Vagina (tissue), 2 donors: ENCODE data around the gene DSE. TPM values are rescaled to one million over a fixed set of nuclear protein-coding genes. Genes with fewer than 3 reads are reported as not detected.

Experiments used
- DNase-seq, 2 donors: peaks; one replicate each; pipeline ENCODE4 v3.0.0-alpha.2; 2017; ENCODE audit errors: extremely low spot score in 2 of 2
- H3K27ac ChIP-seq: fragments of 200-600 bp; sonication (generic); one replicate; pipeline ENCODE4 v1.5.1; 2019
- H3K27me3 ChIP-seq: fragments of 200-600 bp; sonication (generic); one replicate; pipeline ENCODE4 v1.5.1; 2019
- H3K36me3 ChIP-seq, 2 donors: fragments of 200-600 bp; sonication (generic); one replicate each; pipeline ENCODE4 v1.5.1; 2017 to 2019
- H3K4me1 ChIP-seq: fragments of 200-600 bp; sonication (generic); one replicate; pipeline ENCODE4 v1.5.1; 2019
- H3K4me3 ChIP-seq, 2 donors: fragments of 200-600 bp; sonication (generic); 1 replicate in 1 of 2; 2 replicates in 1 of 2; pipeline ENCODE4 v1.5.1; 2016 to 2019
- H3K9me3 ChIP-seq: fragments of 200-600 bp; sonication (generic); one replicate; pipeline ENCODE4 v1.5.1; 2019
- POLR2A ChIP-seq, 2 donors: fragments of 450-650 bp; IDR thresholded peaks; one replicate each; pipeline ENCODE4 v1.6.1; 2017; ENCODE audit warnings: antibody characterized with exemption in 2 of 2, mild to moderate bottlenecking in 2 of 2, moderate library complexity in 2 of 2
- POLR2AphosphoS5 ChIP-seq, 2 donors: sonication (generic); formaldehyde crosslinking; IDR thresholded peaks; one replicate each; pipeline ENCODE4 v1.9.0; 2017; ENCODE audit warnings: antibody characterized with exemption in 2 of 2, mild to moderate bottlenecking in 2 of 2, low read depth in 1 of 2; ENCODE audit not compliant: insufficient read depth in 1 of 2
- intact Hi-C: fragments of 100-400 bp; cut with DNase I; formaldehyde crosslinking; loops from one replicate; pipeline ENCODE4 v1.15.1; 2023
- total RNA-seq: library from RNA; depleted of rRNA; stranded (reverse); fragments of >200 nt; gene quantifications from one replicate; pipeline ENCODE4 v1.2.3, GENCODE V29; 2016
- TF ChIP-seq, protein P1 (sequence below), 3 experiments: fragments of 450-650 bp in 2 of 3; fragments of 200-600 bp in 1 of 3; sonication (generic) in 1 of 3; IDR thresholded peaks; one replicate each; pipeline ENCODE4 v1.5.1; 2017 to 2019; ENCODE audit warnings: antibody characterized with exemption in 3 of 3, mild to moderate bottlenecking in 2 of 3, moderate library complexity in 2 of 3

DSE gene
- total RNA-seq, 1 donor from 2014 or later: 33.1 TPM

GRCh38 chr6:116389357-116389756 is 18.6 kb downstream of the DSE start:
- no peak overlapping the region for H3K27ac ChIP-seq
- intact Hi-C loops: no loop called here
- no peaks in the 10 kb centered on the region for H3K27me3 ChIP-seq
- no peak for DNase-seq
- peaks cover 51% of the 10 kb centered on the region for H3K4me1 ChIP-seq
- H3K36me3 ChIP-seq: no peaks in the 10 kb centered on the region
- no peak overlapping the region for H3K4me3 ChIP-seq
- TF ChIP-seq POLR2AphosphoS5 (IDR thresholded peaks at IDR 0.05; ENCODE audit: insufficient read depth in 1 of 2, low read depth in 1 of 2) (no peak), POLR2A (IDR thresholded peaks at IDR 0.05) (no peak)
- TF ChIP-seq, protein P1, sequence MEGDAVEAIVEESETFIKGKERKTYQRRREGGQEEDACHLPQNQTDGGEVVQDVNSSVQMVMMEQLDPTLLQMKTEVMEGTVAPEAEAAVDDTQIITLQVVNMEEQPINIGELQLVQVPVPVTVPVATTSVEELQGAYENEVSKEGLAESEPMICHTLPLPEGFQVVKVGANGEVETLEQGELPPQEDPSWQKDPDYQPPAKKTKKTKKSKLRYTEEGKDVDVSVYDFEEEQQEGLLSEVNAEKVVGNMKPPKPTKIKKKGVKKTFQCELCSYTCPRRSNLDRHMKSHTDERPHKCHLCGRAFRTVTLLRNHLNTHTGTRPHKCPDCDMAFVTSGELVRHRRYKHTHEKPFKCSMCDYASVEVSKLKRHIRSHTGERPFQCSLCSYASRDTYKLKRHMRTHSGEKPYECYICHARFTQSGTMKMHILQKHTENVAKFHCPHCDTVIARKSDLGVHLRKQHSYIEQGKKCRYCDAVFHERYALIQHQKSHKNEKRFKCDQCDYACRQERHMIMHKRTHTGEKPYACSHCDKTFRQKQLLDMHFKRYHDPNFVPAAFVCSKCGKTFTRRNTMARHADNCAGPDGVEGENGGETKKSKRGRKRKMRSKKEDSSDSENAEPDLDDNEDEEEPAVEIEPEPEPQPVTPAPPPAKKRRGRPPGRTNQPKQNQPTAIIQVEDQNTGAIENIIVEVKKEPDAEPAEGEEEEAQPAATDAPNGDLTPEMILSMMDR (IDR thresholded peaks at IDR 0.05): no peak
- H3K9me3 ChIP-seq: no peaks in the 10 kb centered on the region

- peaks cover 42% of the 10 kb centered on the region for H3K4me1 ChIP-seq
- no peak overlapping the region for H3K27ac ChIP-seq
- TF ChIP-seq POLR2AphosphoS5 (IDR thresholded peaks at IDR 0.05; ENCODE audit: insufficient read depth in 1 of 2, low read depth in 1 of 2): no peak
- no peak for TF ChIP-seq POLR2A (IDR thresholded peaks at IDR 0.05)
- TF ChIP-seq, protein P1 (IDR thresholded peaks at IDR 0.05): no peak
- intact Hi-C loops: loop anchor here (5.0 kb wide), 1 partner anchor 122 kb away; the partner anchor contains the start of gene CALHM5
- H3K27me3 ChIP-seq: no peaks in the 10 kb centered on the region
- no peaks in the 10 kb centered on the region for H3K36me3 ChIP-seq
- H3K4me3 ChIP-seq: no peak overlapping the region
- DNase-seq: no peak
- no peaks in the 10 kb centered on the region for H3K9me3 ChIP-seq
Observed at GRCh38 chr6:116390581-116390980, 19.8 kb downstream of the DSE start.

- Histone ChIP-seq H3K9me3 (no peaks in the 10 kb centered on the region), H3K36me3 (no peaks in the 10 kb centered on the region), H3K27me3 (no peaks in the 10 kb centered on the region), H3K4me3 (no peak overlapping the region), H3K27ac (no peak overlapping the region), H3K4me1 (peaks cover 41% of the 10 kb centered on the region)
- TF ChIP-seq POLR2AphosphoS5 (IDR thresholded peaks at IDR 0.05; ENCODE audit: insufficient read depth in 1 of 2, low read depth in 1 of 2): no peak
- TF ChIP-seq, protein P1 (IDR thresholded peaks at IDR 0.05): no peak
- TF ChIP-seq POLR2A (IDR thresholded peaks at IDR 0.05): no peak
- intact Hi-C loops: loop anchor here (5.0 kb wide), 1 partner anchor 120 kb away; the partner anchor contains the start of gene CALHM5
- no peak for DNase-seq
Observed at GRCh38 chr6:116392132-116393013, 21.6 kb downstream of the DSE start.

- no peak overlapping the region for H3K4me3 ChIP-seq
- H3K27ac ChIP-seq: no peak overlapping the region
- no peaks in the 10 kb centered on the region for H3K27me3 ChIP-seq
- TF ChIP-seq, protein P1 (IDR thresholded peaks at IDR 0.05): no peak
- TF ChIP-seq POLR2AphosphoS5 (IDR thresholded peaks at IDR 0.05; ENCODE audit: insufficient read depth in 1 of 2, low read depth in 1 of 2) (no peak), POLR2A (IDR thresholded peaks at IDR 0.05) (no peak)
- no peak for DNase-seq
- H3K36me3 ChIP-seq: no peaks in the 10 kb centered on the region
- intact Hi-C loops: loop anchor here (5.0 kb wide), 1 partner anchor 119 kb away; the partner anchor contains the start of gene CALHM5
- H3K9me3 ChIP-seq: no peaks in the 10 kb centered on the region
- H3K4me1 ChIP-seq: peaks cover 45% of the 10 kb centered on the region
Observed at GRCh38 chr6:116393430-116393829, 22.7 kb downstream of the DSE start.

DNA sequence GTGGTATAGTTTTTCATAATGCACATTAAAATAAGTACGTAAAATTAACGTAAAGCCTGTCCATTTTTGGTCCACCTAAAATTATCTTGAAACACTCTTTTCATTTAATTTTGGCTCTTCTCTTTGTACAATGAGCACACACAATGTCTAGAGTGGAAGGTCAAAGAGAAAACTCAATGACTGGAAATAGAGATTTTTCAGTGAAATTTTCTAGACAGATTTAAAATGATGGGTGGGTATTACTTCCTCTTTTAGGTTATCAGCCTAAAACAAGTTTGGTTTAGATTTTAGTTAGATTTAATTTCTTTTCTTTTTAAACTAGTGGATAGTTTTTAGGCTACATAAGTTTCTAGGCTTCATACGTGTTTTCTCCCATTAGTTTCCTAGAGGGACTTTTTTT is 24.9 kb downstream of the DSE start:
- H3K4me3 ChIP-seq: no peak overlapping the region
- no peaks in the 10 kb centered on the region for H3K36me3 ChIP-seq
- H3K27ac ChIP-seq: no peak overlapping the region
- intact Hi-C loops: no loop called here
- H3K9me3 ChIP-seq: no peaks in the 10 kb centered on the region
- no peak for DNase-seq
- H3K4me1 ChIP-seq: peaks cover 48% of the 10 kb centered on the region
- H3K27me3 ChIP-seq: no peaks in the 10 kb centered on the region
- TF ChIP-seq POLR2AphosphoS5 (IDR thresholded peaks at IDR 0.05; ENCODE audit: insufficient read depth in 1 of 2, low read depth in 1 of 2) (no peak), POLR2A (IDR thresholded peaks at IDR 0.05) (no peak)
- TF ChIP-seq, protein P1 (IDR thresholded peaks at IDR 0.05): no peak
